Stimulated activated CD8-positive, alpha-beta memory T cell treated with anti-CD3 and anti-CD28 coated beads, Interleukin-4, amount 100 ng/mL, for 4 hours (primary cell): ENCODE data around the gene MORN2.
"Not testable (repeated sequence)": the region's sequence is repeated elsewhere in the genome, so short reads cannot be mapped to it uniquely, and the experiment has no call there.

ENCODE experiments used
- DNase-seq, 2 donors: peaks; one replicate each; pipeline ENCODE4 v3.0.0-alpha.2; 2020; ENCODE audit warnings: low read depth in 2 of 2, low spot score in 1 of 2

Gene MORN2

DNA sequence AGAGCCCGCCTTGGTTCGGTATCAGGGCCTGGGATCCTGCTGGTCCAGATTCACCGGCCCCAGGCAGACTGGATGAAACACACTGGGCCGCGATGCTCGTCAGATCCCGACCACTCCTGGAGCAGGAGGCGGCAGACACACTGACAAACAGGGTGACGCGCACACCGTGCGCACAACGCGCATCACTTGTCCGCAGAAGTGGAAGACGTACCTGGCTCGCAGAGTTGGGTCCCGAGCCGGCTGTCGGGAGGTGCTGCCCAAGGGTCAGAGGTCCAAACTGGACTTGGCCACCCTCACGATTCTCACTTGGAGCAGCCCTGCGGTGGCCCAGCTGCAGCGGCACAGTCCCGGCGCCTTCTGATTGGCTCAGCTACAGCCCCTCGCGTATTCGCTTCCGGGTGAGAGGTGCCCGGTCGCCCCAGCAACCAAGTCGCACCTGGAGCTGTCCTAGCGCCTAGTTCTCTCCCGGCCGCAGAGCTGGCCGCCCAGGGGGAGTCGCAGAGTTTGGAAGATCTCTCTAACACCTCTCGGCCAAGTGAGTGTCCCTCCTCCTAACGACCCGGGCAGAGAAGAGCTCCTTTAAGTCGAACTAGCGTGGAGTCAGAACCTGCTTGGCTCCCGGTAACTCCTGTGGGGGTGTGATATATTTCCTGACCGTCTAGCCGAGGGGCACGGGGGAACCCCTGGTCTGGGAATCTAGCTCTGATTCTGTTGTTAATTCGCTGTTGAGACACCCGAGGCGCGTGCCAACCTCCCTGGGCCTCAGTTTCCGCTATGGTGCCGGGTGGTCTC is at the start of gene MORN2, which contains the start of gene DHX57:
MORN2 (plus strand) TSS at position 401 of the 792 bp plus-strand sequence.
DHX57 (minus strand) TSS at position 359 of the 792 bp plus-strand sequence. CDS start 7,529 bp downstream, outside the sequence.
- peak; percentile 51 to 56 for DNase-seq

- DNase-seq = not testable (repeated sequence)
Measured at GRCh38 chr2:38827539-38828145, 48.1 kb upstream of the MORN2 start.

DNA sequence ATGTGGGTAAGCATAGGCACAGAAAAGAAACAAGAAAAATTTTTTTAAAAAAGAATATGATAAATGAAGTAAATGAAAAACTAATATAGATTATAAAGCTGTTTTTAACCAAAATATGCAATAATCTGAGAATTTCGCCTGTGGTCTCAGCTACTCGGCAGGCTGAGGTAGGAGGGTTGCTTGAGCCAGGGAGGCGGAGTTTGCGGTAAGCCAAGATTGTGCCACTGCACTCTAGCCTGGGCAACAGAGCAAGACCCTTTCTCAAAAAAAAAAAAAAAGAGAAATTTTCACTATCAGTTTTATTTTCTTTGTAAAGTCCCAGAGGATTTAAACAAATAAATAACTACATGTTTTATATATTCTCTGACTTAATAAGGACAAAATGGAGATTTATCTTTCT is 47.3 kb upstream of the MORN2 start:
- DNase-seq = no peak

GRCh38 chr2:38829971-38830370 is 45.8 kb upstream of the MORN2 start:
- DNase-seq = no peak

DNA sequence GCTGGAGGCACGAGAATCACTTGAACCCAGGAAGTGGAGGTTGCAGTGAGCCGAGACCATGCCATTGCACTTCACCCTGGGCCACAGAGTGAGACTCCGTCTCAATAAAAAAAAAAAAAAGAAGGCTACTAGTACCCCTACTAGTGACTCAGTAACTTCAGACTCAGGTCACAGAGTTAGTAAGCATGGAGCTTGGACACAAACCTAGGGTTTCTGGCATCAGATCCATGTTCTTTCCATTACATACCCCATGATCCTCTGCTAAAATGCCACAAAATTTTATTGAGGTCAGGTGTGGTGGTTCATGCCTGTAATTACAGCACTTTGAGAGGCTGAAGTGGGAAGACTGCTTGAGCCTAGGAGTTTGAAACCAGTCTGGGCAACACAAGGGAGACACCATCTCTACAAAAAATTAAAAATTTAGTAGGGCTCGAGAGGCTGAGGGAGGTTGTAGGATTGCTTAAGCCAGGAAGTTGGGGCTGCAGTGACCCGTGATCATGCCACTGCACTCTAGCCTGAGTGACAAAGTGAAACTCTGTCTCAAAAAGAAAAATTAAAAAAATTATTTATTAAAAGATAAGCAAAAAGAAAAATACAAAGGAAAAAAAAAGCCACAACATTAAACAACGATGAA is 45.1 kb upstream of the MORN2 start:
- no peak for DNase-seq

DNA sequence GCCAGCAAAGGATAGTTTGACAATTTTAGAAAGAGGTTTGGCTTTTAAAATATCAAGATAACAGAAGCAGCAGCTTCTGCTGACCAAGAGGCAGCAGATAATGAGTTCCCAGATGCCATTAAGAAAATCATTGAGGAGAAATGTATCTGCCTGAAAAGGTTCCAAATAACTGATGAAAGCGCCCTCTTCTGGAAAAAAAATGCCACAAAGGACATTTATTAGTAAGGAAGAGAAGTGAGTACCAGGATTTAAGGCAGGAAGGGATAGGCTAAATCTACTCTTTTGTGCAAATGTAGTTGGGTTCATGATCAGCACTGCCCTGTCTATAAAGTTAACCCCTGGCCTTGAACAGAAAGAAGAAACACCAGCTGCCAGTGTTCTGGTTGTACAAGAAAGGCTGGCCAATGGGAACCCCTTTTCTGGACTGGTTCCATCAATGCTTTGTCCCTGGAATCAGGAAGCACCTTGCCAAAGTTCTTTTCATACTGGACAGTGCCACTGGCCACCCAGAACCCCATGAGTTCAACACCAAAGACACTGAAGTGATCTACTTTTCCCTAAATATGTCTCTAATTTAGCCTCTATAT is 40.7 kb upstream of the MORN2 start:
- DNase-seq = no peak

DNA sequence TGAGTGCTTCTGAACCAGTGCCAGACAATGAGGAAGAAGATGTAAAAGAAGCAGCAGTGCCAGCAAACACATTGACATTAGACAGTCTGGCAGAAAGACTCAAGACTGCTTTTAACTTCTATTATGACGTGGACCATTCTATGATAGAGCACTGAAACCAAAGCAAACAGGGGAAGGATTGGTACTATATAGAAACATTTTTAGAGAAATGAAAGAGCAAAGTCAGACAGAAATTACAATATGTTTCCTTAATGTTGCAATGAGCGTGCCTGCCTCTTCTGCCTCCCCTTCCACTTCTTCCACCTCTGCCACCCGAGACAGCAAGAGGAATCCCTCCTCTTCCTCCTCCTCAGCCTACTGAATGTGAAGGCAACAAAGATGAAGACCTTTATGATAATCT is 39.8 kb upstream of the MORN2 start:
- DNase-seq = no peak

GRCh38 chr2:38836791-38837190 is 39.0 kb upstream of the MORN2 start:
- no peak for DNase-seq

DNA sequence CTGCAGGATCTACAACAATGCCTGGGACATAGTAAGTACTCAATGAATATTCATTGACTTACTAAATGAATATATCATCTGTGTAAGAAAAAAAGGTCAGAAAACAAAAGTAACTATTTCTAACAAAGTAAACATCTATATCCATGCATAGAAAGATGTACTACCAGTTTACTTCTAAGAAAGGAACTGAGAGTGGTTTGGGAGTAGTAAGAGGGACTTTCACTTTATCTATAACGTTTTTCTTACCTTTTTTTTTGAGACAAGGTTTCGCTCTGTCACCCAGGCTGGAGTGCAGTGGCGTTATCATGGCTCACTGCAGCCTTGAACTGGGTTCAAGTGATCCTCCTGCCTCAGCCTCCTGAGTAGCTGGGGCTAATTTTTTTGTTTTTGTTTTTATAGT is 25.7 kb upstream of the MORN2 start:
- no peak for DNase-seq

- DNase-seq = no peak
Measured at GRCh38 chr2:38856165-38856564, 19.6 kb upstream of the MORN2 start.

- no peak for DNase-seq
Measured at GRCh38 chr2:38862476-38862875, 13.3 kb upstream of the MORN2 start.

DNA sequence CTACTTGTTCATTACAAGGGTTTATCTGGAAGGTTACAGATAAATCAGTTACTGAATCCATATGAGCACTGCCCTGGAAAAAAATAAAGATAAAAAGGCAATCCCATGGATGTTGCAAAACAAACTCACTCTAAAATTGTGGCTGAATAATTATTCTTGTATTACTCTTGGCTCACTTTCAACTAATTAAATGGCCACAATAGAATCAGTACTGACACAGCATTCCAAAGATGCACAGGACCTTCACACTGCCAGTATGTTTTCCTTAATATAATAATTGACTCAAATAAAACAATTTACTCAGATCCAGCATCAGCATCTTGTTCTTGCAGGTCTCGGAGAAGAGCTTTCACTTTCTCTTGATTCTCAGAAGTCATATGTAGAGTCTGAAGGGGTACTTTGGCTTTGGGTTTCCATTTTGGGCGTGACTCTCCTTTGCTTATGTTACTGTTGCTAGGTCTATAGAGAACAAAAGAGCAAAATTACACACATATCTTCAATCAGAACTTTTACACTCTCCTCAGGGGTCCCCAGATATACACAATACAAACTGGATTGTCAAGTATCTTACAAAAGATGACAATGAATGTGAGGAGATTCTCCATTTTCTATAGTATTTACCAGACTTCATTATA is 12.6 kb upstream of the MORN2 start:
- no peak for DNase-seq

DNA sequence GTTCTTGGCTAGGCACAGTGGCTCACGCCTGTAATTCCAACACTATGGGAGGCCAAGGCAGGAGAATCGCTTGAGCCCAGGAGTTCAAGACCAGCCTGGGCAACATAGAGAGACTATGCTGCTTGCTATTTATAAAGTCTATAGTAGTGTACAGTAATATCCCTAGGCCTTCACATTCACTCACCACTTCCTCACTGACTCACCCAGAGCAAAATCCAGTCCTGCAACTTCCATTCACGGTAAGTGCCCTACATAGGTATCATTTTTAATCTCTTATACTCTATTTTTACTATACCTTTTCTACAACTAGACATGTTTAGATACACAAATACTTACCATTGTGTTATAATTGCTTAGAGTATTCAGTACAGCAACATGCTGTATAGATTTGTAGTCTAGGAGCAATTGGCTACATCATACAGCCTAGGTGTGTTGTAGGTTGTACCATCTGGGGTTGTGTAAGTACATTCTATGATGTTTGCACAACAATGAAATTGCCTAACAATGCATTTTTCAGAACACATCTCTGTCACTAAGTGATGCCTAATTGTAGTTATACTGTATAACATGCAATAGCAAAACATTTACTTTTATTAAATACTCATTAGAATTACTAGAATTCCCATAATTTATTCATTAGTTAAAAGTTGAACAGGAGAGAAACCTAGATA is 8.9 kb upstream of the MORN2 start:
- no peak for DNase-seq

DNA sequence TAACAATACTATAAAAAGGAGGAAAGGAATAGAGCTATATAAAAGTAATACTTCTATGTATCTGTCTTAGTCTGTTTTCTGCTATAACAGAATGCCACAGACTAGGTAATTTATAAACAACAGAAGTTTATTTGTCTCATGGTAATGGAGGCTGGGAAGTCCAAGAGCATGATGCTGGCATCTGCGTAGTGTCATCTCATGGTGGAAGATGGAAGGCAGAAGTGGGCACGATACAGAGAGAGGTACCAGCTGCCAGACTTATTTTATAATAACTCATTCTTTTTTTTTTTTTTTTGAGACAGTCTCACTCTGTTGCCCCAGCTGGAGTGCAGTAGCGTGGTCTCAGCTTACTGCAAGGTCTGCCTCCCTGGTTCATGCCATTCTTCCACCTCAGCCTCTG is 4.3 kb upstream of the MORN2 start:
- DNase-seq = no peak

DNA sequence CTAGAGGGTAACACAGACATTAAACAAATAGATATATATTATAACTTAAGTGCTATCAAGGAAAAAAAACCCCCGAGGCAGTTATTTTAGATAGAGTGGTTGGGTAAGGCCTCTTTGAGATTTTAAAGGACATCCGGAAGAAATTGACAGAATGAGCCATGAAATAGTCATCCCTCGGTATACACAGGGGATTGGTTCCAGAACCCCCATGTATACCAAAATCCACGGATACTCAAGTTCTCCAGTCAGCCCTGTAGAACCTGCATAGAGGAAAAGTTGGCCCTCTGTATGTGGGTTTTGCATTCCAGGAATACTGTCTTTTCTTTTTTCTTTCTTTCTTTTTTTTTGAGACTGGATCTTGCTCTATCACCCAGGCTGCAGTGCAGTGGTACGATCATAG is 2.0 kb upstream of the MORN2 start:
- no peak for DNase-seq

DNA sequence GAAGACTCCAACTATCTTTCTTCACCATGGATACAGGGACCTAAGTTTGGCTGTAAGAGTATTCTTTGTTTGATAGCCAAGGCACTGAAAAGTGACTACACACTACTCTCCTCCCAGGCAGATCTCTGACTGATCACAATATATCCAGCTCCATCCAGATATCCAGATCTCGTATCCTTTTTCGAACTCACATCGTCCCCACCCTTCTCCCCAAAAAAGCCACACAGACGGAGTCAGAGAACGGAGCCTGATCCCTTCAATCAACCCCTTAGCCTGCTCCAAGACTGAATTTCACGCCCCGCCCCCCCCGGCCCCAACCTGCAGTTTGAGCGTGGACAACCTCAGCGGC is 575 bp upstream of the MORN2 start:
- no peak for DNase-seq

- DNase-seq = no peak
Measured at GRCh38 chr2:38876407-38876806, 631 bp downstream of the MORN2 start.

GRCh38 chr2:38886063-38886462 is 10.3 kb downstream of the MORN2 start:
- DNase-seq = no peak

DNA sequence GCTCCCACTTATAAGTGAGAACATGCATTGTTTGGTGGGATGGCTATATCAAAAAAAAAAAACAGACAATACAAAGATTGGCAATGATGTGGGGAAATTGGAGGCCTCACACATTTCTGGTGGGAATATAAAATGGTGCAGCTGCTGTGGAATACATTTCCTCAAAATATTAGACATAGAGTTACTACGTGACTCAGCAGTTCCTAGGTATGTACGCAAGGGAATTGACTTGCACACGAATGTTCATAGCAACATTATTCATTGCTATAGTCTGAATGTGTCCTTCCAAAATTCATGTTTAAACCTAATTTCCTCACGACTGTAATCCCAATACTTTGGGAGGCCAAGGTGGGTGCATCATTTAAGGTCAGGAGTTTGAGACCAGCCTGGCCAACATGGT is 11.6 kb downstream of the MORN2 start:
- no peak for DNase-seq

GRCh38 chr2:38887902-38888554 is 12.3 kb downstream of the MORN2 start:
- no peak for DNase-seq
